ENCODE measurements around the gene MAZ.
"Not testable (repeated sequence)": the region's sequence is repeated elsewhere in the genome, so short reads cannot be mapped to it uniquely, and the experiment has no call there.

The MAZ gene

GRCh38 chr16:29806099-29806579 lies at the start of gene MAZ:
Gene MAZ, plus strand, starts transcription at chr16:29806529. Its CDS starts 173 bp downstream, at chr16:29806702.
- DNase-seq (ENCODE audit: low read depth in 2 of 2, low spot score in 1 of 2) = no peak

GRCh38 chr16:29756654-29757053 lies 49.7 kb upstream of the MAZ start:
- DNase-seq (ENCODE audit: low read depth in 2 of 2, low spot score in 1 of 2) = no peak

DNA sequence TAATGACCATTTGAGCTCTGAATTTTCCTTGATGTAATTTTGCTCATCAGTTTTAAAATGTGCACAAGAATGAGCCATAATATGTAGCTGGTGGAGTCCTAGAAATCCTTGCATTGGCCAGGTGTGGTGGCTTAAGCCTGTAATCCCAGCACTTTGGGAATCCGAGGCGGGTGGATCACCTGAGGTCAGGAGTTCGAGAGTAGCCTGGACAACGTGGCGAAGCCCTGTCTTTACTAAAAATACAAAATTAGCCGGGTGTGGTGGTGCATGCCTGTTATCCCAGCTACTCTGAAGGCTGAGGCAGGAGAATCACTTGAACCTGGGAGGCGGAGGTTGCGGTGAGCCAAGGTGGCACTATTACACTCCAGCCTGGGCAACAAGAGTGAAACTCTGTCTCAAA lies 49.2 kb upstream of the MAZ start:
- not testable (repeated sequence) for DNase-seq (ENCODE audit: low read depth in 2 of 2, low spot score in 1 of 2)

DNA sequence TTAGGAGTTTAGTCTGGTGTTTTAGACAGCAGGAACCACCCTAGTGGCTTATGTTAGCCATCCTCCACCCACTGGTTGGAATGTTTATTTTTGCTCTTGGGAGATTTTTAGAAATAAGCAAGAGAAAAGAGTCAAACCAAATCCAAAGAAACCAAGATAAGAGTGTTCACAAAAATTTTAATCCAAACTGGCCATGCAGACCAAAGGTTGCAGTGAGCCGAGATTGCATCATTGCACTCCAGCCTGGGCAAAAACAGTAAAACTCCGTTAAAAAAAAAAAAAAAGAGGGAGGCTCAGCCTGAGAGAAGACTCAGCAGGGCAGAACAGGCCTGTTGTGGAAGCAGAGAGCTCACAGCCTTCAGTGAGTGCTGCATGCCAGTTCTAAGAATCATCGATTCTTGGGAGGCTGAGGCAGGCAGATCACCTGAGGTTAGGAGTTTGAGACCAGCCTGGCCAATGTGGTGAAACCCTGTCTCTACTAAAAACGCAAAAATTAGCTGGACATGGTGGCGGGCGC lies 48.3 kb upstream of the MAZ start:
- no peak for DNase-seq (ENCODE audit: low read depth in 2 of 2, low spot score in 1 of 2)

DNA sequence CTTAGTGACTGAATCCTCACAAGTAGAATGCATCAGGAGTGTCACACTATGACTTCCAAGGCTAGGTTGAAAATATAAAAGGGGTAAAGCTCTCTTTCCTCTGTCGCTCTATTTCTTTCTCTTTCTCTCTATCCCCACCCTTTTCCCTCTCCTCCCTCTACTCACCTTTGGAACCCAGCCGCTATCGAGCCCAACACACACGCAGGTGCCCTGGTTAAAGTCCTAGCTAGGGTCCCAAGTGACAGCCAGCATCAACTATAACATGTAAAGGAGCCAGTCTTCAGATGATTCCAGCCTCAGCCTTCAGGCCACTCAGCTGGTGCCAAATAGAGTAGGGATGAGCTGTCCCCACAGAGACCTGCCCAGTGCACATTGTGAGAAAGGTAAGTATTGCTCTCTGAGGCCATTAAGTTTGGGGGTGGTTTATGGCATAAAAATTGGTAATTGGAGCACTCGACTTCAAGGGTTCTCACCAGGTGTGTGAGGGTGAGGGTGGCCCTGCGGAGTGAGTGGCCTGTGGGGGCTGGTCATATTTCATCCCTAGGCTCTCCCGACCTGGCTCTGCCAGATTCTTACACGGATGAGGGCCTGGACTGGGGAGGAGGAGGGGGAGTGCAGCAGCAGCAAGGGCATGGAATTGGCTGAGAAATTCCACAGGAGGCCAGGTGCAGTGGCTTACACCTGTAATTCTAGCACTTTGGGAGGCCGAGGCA lies 45.6 kb upstream of the MAZ start:
- no peak for DNase-seq (ENCODE audit: low read depth in 2 of 2, low spot score in 1 of 2)

DNA sequence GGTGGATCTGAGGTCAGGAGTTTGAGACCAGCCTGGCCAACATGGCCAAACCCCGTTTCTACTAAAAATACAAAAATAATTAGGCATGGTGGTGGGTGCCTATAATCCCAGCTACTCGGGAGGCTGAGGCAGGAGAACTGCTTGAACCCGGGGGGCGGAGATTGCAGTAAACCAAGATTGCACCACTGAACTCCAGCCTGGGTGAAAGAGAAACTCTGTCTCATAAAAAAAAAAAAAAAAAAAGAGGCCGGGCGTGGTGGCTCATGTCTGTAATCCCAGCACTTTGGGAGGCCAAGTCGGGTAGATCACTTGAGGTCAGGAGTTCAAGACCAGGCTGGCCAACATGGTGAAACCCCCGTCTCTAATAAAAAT lies 45.1 kb upstream of the MAZ start:
- DNase-seq (ENCODE audit: low read depth in 2 of 2, low spot score in 1 of 2) = not testable (repeated sequence)

- DNase-seq (ENCODE audit: low read depth in 2 of 2, low spot score in 1 of 2) = no peak
These were observed 44.4 kb upstream of the MAZ start for GRCh38 chr16:29761882-29762281.

DNA sequence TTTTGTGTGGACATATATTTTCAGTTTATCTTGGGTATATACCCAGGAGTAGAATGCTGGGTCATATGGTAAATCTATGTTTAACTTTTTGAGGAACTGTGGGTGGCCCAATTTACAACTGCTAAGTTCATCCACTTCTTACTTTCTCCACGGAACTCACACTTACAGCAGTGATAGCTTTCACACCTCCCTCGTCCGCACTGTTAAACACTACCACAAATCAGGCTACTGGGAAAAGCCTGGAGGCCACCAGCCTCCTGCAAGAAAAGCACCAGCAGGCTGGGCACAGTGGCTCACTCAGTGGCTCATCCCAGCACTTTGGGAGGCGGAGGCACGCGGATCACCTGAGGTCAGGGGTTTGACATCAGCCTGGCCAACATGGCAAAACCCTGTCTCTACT lies 43.0 kb upstream of the MAZ start:
- no peak for DNase-seq (ENCODE audit: low read depth in 2 of 2, low spot score in 1 of 2)

DNA sequence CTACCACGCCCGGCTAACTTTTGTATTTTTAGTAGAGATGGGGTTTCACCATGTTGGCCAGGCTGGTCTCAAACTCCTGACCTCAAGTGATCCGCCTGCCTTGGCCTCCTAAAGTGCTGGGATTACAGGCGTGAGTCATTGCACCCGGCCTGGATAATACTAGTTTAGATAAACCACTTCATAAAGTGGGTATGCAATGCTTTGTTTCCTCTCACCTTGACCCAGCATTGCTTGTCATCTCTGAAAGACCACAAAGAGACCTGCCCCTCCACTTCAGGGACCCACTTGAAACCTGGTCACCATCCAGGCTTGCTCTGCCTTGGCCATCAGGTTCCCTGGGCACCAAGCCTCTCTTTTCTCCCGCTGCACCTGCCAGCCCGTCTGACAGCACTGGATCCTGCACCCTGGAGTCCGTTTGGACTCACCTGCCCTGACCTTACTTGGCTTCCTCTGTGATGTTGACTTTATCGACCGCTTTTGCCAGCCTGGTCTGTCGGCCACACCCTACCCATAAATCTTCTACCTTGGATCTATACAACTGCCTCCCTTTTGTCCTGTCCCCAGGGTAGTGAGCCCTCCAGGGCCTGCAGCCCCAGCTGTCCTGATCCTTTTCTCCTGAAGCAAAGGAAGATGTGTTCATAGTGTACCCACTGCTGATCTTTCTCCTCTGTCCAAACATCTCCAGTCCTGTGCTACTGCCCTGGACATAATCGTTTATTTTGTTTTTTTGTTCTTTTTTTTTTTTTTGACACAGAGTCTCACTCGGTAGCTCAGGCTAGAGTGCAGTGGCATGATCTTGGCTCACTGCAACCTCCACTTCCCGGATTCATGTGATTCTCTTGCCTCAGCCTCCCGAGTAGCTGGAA lies 40.9 kb upstream of the MAZ start:
- DNase-seq (ENCODE audit: low read depth in 2 of 2, low spot score in 1 of 2) = no peak

DNA sequence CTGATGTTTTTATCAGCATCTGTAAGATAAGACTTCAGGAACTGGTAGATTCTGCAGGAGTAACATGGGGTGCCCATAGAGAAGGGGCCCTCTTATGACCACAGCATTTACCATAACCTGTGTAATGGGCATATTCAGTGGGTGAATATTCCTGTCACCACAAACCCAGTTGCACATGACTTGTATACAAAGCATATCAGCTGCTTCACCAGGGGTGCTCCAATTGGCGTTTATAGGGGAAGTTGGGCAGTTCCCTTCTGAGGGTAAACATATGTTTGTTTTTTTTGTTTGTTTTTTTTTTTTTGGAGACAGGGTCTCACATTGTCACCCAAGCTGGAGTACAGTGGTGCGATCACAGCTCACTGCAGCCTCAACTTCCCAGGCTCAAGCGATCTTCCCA lies 39.8 kb upstream of the MAZ start:
- no peak for DNase-seq (ENCODE audit: low read depth in 2 of 2, low spot score in 1 of 2)

DNA sequence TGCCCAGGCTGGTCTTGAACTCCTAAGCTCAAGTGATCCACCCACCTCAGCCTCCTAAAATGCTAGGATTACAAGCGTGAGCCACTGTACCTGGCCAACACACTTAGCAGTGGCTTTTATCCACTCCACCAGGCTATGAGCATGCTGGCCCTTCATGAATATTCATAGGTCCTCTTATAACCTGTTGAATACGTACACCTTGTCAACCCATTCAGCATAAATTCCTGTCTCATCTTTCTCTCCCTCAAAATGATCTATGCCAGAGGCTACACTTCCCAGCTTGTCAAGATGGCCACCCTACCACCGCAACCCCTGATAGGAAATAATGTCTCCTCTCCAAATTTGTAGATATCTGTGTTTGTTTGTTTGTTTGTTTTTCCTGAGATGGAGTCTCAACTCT lies 39.3 kb upstream of the MAZ start:
- no peak for DNase-seq (ENCODE audit: low read depth in 2 of 2, low spot score in 1 of 2)

GRCh38 chr16:29769507-29769906 lies 36.8 kb upstream of the MAZ start:
- no peak for DNase-seq (ENCODE audit: low read depth in 2 of 2, low spot score in 1 of 2)

- DNase-seq (ENCODE audit: low read depth in 2 of 2, low spot score in 1 of 2) = no peak
These were observed 35.9 kb upstream of the MAZ start for GRCh38 chr16:29770250-29770929.

- not testable (repeated sequence) for DNase-seq (ENCODE audit: low read depth in 2 of 2, low spot score in 1 of 2)
These were observed 34.0 kb upstream of the MAZ start for GRCh38 chr16:29772330-29772729.

DNA sequence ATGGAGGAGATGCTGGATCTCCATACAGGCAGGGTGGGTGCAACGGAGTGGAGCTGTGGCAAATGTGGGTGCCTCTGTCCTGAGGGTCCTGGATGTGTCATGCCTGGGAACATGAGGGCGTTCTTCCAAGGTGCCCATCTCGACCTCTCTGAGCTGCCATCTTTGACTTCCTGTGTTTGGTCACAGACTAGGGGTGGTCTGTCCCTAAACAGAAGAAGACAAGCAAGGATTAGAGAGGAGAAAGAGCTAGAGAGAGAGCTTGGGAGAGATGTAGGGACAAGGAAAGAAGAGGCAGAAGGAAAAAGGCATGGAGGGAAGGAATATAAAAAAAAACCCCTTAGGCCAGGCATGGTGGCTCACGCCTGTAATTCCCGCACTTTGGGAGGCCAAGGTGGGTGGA lies 31.6 kb upstream of the MAZ start:
- no peak for DNase-seq (ENCODE audit: low read depth in 2 of 2, low spot score in 1 of 2)

DNA sequence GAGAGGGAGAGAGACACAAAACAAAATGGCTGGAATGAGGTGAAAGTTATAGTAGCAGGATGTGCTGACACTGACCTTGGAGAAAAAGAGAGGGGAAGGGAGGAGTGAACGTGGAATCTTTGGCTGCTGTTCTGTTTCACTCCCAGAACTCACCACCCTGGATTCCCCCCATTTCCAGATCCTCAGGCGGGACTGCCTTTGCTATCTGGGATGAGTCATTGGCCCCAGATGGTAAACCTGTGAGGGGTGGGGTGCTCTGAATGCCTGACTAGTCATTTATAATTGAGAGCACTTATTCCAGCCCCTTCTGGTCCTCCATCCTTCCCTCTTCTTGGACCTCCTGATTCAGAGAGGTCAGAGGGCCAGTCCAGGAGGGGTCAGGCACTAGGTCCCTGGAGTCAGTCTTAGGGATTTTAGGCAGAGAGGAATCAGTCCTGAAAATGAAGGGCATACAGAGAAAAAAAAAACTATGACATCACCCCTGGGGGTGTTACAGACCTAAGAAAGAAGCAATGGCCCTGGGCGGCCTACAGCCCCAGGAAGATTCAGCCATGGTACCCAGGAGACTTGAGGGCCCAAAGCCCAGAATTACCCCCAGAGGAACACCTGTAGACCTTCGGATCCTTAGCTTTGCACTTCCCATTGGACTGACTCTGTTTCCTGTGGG lies 30.5 kb upstream of the MAZ start:
- DNase-seq (ENCODE audit: low read depth in 2 of 2, low spot score in 1 of 2) = no peak

DNA sequence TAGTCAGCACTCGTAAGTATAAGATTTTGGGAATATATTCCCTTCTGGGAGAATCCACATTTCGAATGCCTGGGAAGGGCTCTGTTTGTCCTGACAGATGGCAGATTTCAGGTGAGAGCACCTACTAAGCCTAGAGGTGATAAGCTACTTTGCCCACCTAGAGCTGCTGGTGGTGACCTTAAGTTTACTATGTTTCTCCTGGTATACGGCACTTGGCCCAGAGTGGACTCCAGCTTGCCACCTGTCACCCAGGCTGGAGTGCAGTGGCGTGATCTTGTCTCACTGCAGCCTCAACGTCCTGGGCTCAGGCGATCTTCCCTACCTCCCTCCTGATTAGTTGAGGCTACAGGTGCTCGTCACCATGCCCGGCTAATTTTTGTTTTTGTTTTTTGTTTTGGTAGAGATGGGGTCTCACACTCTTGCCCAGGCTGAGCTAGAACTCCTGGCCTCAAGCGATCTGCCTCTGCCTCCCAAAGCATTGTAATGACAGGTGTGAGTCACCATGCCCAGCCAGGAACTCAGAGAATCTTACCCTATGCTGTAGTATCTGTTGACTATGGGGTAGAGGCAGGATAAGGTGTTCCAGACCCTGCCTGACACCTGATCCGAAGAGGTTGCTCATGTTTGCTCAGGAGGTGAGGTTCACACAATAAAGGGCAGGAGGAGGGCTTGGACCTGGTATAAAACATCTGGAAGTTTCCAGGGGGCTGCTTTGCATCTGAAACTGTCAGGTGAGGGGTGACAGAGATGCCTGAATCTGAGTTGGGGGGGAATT lies 28.6 kb upstream of the MAZ start, which contains the start of gene ZG16:
Gene ZG16, plus strand, starts transcription at position 681 of the 775 bp plus-strand sequence. CDS start 1,011 bp downstream, outside the sequence.
- no peak for DNase-seq (ENCODE audit: low read depth in 2 of 2, low spot score in 1 of 2)

GRCh38 chr16:29779474-29779873 lies 26.9 kb upstream of the MAZ start:
- DNase-seq (ENCODE audit: low read depth in 2 of 2, low spot score in 1 of 2) = no peak

GRCh38 chr16:29783094-29783953 lies 23.0 kb upstream of the MAZ start:
- not testable (repeated sequence) for DNase-seq (ENCODE audit: low read depth in 2 of 2, low spot score in 1 of 2)
